IPS-NIHi7 (cell line): ENCODE measurements around the gene MOB1A.

Source experiments
- DNase-seq: peaks from one replicate; pipeline ENCODE4 v3.0.0; 2012; ENCODE audit warnings: mixed read lengths; ENCODE audit errors: extremely low spot score

MOB1A gene

DNA sequence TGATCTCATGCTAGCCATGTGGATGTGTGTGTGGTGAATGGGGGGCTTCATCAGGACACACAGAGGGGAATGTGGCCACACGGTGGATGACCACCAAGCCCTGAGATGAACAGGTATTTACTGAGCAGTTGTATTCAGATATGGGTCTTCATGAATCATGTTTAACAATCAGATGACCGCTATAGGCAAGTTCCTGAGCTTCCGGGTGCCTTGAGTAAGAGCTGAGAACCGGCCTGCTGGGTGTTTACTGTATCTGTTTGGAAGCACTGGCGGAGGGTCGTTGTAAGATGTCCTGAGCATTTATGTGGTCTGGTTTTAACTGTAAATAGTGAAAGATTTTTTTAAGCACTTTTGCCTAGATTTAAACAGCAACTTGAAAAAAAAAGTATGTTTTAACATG is 74.9 kb downstream of the MOB1A start:
- no peak for DNase-seq
